ENCODE measurements around the gene SLC18A2. TPM values are rescaled to one million over a fixed set of nuclear protein-coding genes. Genes with fewer than 3 reads are reported as not detected.

Gene SLC18A2
- total and polyA plus RNA-seq, 9 donors, result 0.20 to 0.93 (median 0.34) TPM

DNA sequence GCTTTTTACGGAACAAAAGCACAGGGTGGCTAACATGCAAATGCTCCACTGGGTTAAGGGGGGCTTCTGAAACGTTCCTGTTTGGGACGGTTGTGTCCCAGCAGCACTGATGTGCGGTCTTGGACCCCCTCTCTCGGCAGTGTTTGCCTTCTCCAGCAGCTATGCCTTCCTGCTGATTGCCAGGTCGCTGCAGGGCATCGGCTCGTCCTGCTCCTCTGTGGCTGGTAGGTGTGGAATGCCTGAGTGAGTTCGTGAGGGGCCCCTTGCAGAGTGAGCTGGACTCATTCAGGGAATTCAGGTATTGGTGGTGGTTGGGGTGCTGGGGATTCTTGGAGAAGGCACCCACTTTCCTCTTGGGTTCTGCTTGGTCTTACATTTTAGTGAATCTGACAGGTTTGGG, 13.0 kb downstream of the SLC18A2 start:
- Histone ChIP-seq H3K36me3 (ENCODE audit: control insufficient read depth, insufficient read depth, low read length) (no peaks in the 10 kb centered on the region), H3K27me3 (ENCODE audit: control insufficient read depth, insufficient read depth, low read length) (peaks cover 13% of the 10 kb centered on the region), H3K27ac (ENCODE audit: low read length) (no peak overlapping the region), H3K4me1 (ENCODE audit: control insufficient read depth, insufficient read depth, low read length) (no peaks in the 10 kb centered on the region), H3K4me3 (ENCODE audit: low read length) (no peak overlapping the region), H3K9me3 (replicated peaks; ENCODE audit: control insufficient read depth, low read depth, low read length) (no peaks in the 10 kb centered on the region)
- 67% methylated on average over 8 of the region's 9 CpGs for WGBS (ENCODE audit: insufficient coverage)
- no peak for DNase-seq

DNA sequence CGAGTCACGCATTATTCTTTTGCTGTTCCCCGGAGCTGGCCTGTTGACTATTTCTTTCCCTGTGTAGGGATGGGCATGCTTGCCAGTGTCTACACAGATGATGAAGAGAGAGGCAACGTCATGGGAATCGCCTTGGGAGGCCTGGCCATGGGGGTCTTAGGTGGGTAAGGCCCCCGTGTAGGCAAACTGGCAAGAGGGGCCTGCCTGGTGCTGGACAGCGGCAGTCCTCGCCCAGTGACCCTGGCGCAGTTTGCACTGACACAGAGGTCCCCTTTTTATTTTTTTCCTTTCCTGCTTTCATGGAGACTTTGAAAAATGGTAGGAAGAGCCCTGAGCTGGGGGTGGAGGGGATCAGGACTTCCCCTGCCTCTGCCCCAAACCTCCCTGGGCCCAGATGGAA, 13.4 kb downstream of the SLC18A2 start:
- DNase-seq, result no peak
- H3K27me3 ChIP-seq (ENCODE audit: control insufficient read depth, insufficient read depth, low read length), result peaks cover 13% of the 10 kb centered on the region
- H3K9me3 ChIP-seq (replicated peaks; ENCODE audit: control insufficient read depth, low read depth, low read length), result no peaks in the 10 kb centered on the region
- no peak overlapping the region for H3K27ac ChIP-seq (ENCODE audit: low read length)
- no peaks in the 10 kb centered on the region for H3K36me3 ChIP-seq (ENCODE audit: control insufficient read depth, insufficient read depth, low read length)
- no peak overlapping the region for H3K4me3 ChIP-seq (ENCODE audit: low read length)
- WGBS (ENCODE audit: insufficient coverage), result 50% methylated on average over 7 of the region's 9 CpGs
- H3K4me1 ChIP-seq (ENCODE audit: control insufficient read depth, insufficient read depth, low read length), result no peaks in the 10 kb centered on the region

DNA sequence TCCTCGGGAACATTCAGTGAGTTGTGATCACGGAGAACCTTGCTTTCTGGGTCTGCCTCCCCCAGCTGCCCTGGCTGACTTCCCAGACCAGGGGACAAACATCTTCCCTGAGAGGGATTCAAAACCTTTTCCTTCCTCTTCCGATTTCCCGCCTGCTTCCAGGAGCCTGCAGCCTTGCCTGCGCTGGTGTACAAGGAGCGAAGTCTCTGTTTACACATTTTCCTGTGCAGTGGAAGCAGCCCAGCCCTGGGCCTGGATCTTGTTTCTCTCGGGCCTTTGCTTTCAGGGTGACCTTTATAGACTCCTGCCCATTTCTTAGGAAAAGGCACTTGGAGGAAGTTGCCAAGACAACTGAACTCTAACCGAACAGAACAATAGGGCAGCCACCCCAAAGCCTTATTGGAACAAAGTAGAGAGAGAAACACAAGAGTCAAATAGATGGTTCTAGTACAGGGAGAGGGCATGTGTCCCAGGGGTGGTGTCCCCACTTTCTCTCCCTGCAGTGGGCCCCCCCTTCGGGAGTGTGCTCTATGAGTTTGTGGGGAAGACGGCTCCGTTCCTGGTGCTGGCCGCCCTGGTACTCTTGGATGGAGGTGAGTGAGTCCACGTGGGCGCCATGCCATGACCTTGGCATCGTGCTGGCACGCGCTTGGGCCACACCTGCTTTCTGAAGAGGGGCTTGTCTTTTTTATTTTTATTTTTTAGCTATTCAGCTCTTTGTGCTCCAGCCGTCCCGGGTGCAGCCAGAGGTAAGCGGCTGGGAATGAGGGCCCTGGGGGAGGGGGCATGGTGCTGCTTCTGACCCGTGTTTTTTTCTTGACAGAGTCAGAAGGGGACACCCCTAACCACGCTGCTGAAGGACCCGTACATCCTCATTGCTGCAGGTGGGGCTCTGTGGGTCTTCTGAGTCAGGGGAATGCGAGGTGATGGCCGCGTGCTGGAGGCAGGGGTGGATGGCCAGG, 14.1 kb downstream of the SLC18A2 start:
- Histone ChIP-seq H3K27ac (ENCODE audit: low read length) (no peak overlapping the region), H3K9me3 (replicated peaks; ENCODE audit: control insufficient read depth, low read depth, low read length) (no peaks in the 10 kb centered on the region), H3K36me3 (ENCODE audit: control insufficient read depth, insufficient read depth, low read length) (no peaks in the 10 kb centered on the region), H3K27me3 (ENCODE audit: control insufficient read depth, insufficient read depth, low read length) (peaks cover 15% of the 10 kb centered on the region), H3K4me1 (ENCODE audit: control insufficient read depth, insufficient read depth, low read length) (no peaks in the 10 kb centered on the region), H3K4me3 (ENCODE audit: low read length) (no peak overlapping the region)
- DNase-seq, result no peak
- WGBS (ENCODE audit: insufficient coverage), result 66% methylated on average over 20 of the region's 26 CpGs

DNA sequence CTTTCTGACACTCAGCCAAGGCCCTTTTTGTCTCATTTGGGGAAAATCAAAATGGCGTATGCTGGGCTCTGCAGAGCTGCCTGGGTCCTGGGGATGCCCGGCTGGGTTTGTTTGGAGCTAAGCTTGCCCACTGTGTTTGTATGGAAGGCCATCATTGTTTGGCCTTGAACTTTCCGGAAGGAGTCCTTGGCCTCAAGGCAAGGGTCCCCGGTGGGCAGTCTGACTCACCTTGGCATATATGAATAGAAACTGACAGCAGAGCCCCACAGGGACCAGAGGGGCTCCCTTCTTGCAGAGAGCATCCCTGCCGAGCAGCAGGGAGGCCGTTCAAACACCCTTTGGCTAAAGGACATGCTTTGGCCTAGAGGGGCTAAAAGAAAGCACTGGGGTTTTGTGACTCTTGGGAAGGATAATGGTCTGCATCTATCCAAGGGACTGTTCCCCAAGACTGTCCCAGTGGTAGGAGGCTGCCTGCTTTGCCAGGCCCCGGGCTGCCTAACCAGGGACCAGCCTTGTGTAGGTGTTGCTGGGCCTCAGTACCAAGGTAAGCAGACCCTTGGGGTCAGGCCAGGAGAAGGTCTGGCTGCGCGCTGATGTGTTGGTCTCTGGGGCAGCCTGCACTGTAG, 15.0 kb downstream of the SLC18A2 start:
- 97% methylated on average over 8 of the region's 9 CpGs for WGBS (ENCODE audit: insufficient coverage)
- no peaks in the 10 kb centered on the region for H3K9me3 ChIP-seq (replicated peaks; ENCODE audit: control insufficient read depth, low read depth, low read length)
- H3K36me3 ChIP-seq (ENCODE audit: control insufficient read depth, insufficient read depth, low read length), result no peaks in the 10 kb centered on the region
- no peaks in the 10 kb centered on the region for H3K4me1 ChIP-seq (ENCODE audit: control insufficient read depth, insufficient read depth, low read length)
- H3K4me3 ChIP-seq (ENCODE audit: low read length), result no peak overlapping the region
- H3K27ac ChIP-seq (ENCODE audit: low read length), result no peak overlapping the region
- H3K27me3 ChIP-seq (ENCODE audit: control insufficient read depth, insufficient read depth, low read length), result peaks cover 10% of the 10 kb centered on the region
- DNase-seq, result no peak

DNA sequence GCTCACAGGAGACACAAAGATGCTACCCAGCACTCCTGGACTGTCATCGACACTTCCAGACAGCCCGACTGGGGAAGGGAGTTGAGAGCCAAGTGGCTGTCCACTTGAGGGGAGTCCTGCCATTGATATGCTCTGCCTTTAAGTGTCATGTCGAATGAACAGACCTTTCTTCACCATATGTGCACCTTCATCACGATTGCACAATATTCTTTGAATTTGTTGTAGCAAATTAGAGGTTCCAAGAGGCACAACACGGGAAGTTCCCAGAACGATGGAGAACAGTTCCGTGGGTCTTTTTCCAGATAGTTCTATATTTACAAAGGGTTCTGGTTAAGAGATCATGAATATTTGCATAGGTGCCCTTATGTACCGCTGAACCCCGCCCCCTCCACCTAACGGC, 16.0 kb downstream of the SLC18A2 start:
- H3K27me3 ChIP-seq (ENCODE audit: control insufficient read depth, insufficient read depth, low read length), result peaks cover 12% of the 10 kb centered on the region
- H3K4me3 ChIP-seq (ENCODE audit: low read length), result no peak overlapping the region
- WGBS (ENCODE audit: insufficient coverage), result 83% methylated on average over 4 of the region's 10 CpGs

DNA sequence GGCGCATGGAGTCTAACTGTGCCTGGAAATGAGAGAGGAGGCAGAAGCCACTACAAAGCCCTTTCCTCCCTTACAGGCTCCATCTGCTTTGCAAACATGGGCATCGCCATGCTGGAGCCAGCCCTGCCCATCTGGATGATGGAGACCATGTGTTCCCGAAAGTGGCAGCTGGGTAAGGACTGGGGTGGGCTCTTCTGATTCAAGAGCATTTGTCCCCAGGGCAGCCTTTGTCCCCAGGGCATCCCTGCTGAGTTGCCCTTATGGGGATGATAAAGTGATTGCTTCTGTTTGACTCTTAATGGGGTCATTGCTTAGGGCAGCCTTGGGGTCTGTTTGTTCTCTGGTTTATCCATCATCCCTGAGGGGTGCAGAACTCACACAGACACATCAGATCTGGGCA, 16.8 kb downstream of the SLC18A2 start:
- no peak overlapping the region for H3K27ac ChIP-seq (ENCODE audit: low read length)
- peaks cover 15% of the 10 kb centered on the region for H3K27me3 ChIP-seq (ENCODE audit: control insufficient read depth, insufficient read depth, low read length)
- H3K9me3 ChIP-seq (replicated peaks; ENCODE audit: control insufficient read depth, low read depth, low read length), result no peaks in the 10 kb centered on the region
- H3K36me3 ChIP-seq (ENCODE audit: control insufficient read depth, insufficient read depth, low read length), result no peaks in the 10 kb centered on the region
- no peak for DNase-seq
- no peak overlapping the region for H3K4me3 ChIP-seq (ENCODE audit: low read length)
- WGBS (ENCODE audit: insufficient coverage), result 83% methylated on average over 1 of the region's 3 CpGs
- no peaks in the 10 kb centered on the region for H3K4me1 ChIP-seq (ENCODE audit: control insufficient read depth, insufficient read depth, low read length)

More for the DNA sequence above, 16.0 kb downstream of the SLC18A2 start:
- no peak for DNase-seq
- Histone ChIP-seq H3K9me3 (replicated peaks; ENCODE audit: control insufficient read depth, low read depth, low read length) (no peaks in the 10 kb centered on the region), H3K27ac (ENCODE audit: low read length) (no peak overlapping the region), H3K36me3 (ENCODE audit: control insufficient read depth, insufficient read depth, low read length) (no peaks in the 10 kb centered on the region), H3K4me1 (ENCODE audit: control insufficient read depth, insufficient read depth, low read length) (no peaks in the 10 kb centered on the region)

DNA sequence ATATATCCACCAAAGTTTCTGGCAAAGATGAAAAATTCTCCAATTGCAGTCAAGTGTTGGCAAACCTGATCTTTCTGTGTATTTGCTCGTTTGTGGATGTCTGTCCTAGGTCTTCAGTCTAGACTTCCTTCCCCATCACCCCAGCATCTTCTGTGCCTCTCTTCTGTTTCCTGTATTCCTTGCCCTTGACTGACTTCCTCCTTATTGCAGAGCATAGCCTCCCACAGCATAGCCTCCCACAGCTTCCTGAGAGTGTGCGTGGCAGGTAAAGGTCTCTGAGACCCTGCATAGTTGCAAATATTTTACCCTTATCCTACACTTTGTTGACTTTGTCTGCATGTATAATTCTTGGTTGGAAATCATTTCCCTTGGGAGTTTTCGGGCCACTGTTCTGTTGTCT, 18.4 kb downstream of the SLC18A2 start:
- no peaks in the 10 kb centered on the region for H3K4me1 ChIP-seq (ENCODE audit: control insufficient read depth, insufficient read depth, low read length)
- H3K36me3 ChIP-seq (ENCODE audit: control insufficient read depth, insufficient read depth, low read length), result no peaks in the 10 kb centered on the region
- H3K27me3 ChIP-seq (ENCODE audit: control insufficient read depth, insufficient read depth, low read length), result peaks cover 15% of the 10 kb centered on the region

DNA sequence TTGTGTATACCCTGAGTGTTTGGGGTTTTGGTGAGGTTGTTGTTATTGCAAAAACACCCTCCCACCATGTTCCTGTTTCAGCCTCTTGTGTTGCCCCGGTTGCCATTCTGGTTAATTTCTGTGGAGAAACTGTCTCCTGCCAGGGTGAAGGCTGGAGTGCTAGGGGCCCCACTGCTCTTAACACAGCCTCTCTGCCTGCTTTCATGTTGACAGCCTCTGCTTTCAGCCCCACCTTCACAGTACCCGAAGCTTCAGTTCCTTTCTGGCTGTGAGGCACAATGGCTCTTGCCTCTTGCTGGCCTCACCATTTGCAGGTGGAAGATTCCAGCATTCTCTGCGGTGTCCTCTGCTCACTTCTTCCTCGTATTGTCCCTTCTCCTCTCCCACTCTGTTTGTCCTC, 19.2 kb downstream of the SLC18A2 start:
- Histone ChIP-seq H3K4me3 (ENCODE audit: low read length) (no peak overlapping the region), H3K4me1 (ENCODE audit: control insufficient read depth, insufficient read depth, low read length) (no peaks in the 10 kb centered on the region), H3K9me3 (replicated peaks; ENCODE audit: control insufficient read depth, low read depth, low read length) (no peaks in the 10 kb centered on the region), H3K27me3 (ENCODE audit: control insufficient read depth, insufficient read depth, low read length) (peaks cover 15% of the 10 kb centered on the region), H3K36me3 (ENCODE audit: control insufficient read depth, insufficient read depth, low read length) (no peaks in the 10 kb centered on the region), H3K27ac (ENCODE audit: low read length) (no peak overlapping the region)
- WGBS (ENCODE audit: insufficient coverage), result 46% methylated on average over 2 of the region's 4 CpGs
- DNase-seq, result no peak

More for the DNA sequence above, 18.4 kb downstream of the SLC18A2 start:
- 100% methylated on average over 1 of the region's 3 CpGs for WGBS (ENCODE audit: insufficient coverage)
- H3K9me3 ChIP-seq (replicated peaks; ENCODE audit: control insufficient read depth, low read depth, low read length), result no peaks in the 10 kb centered on the region
- no peak overlapping the region for H3K4me3 ChIP-seq (ENCODE audit: low read length)
- no peak overlapping the region for H3K27ac ChIP-seq (ENCODE audit: low read length)
- no peak for DNase-seq

DNA sequence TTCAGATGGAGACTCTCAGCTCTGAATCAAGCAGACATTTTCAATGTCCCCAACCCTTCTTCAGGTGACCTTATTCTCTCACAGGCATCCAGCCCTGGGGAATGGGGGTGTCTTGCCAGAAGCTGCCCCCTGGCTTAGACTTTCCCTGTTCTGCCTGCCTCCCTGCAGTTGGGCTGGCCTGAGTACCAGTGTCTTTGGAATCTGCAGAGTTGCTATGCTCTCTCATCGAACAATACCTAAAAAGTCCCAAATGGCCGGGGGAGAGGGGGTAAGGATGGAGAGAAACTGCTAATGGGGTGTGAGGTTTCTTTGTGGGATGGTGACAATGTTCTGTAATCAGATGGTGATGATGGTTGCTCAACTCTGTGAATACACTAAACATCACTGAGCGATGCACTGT, 20.6 kb downstream of the SLC18A2 start:
- H3K9me3 ChIP-seq (replicated peaks; ENCODE audit: control insufficient read depth, low read depth, low read length), result no peaks in the 10 kb centered on the region
- DNase-seq, result no peak
- no peak overlapping the region for H3K27ac ChIP-seq (ENCODE audit: low read length)
- peaks cover 15% of the 10 kb centered on the region for H3K27me3 ChIP-seq (ENCODE audit: control insufficient read depth, insufficient read depth, low read length)
- WGBS (ENCODE audit: insufficient coverage), result 92% methylated on average over 2 of the region's 3 CpGs
- H3K36me3 ChIP-seq (ENCODE audit: control insufficient read depth, insufficient read depth, low read length), result no peaks in the 10 kb centered on the region
- H3K4me3 ChIP-seq (ENCODE audit: low read length), result no peak overlapping the region
- H3K4me1 ChIP-seq (ENCODE audit: control insufficient read depth, insufficient read depth, low read length), result no peaks in the 10 kb centered on the region

DNA sequence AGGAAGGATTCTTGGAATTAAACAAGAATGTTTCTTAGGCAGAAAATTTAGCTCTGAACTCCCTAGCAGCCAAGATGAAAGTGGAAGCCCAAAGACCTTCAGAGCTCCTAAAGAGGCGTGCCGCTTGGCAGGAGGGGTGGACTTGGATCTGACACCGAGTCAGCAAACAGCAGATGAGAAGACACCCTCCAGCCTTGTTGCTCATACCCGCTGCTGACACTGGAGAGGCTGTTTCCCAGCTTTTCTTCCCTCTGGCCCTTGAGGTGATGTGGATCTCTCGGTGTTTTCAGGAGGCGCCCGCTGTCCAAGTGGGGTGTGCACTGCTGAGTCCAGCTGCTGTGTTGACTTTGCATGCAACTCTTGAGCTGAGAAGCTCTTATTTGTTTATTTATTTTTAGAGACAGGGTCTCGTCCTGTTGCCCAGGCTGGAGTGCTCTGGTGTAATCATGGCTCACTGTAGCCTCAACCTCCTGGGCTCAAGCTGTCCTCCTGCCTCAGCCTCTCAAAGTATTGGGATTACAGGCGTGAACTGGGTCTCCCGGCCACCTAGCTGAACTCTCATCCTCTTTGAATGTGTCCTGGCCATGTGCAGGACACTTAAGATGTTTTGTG, 21.5 kb downstream of the SLC18A2 start:
- H3K9me3 ChIP-seq (replicated peaks; ENCODE audit: control insufficient read depth, low read depth, low read length), result no peaks in the 10 kb centered on the region
- no peaks in the 10 kb centered on the region for H3K36me3 ChIP-seq (ENCODE audit: control insufficient read depth, insufficient read depth, low read length)
- peaks cover 15% of the 10 kb centered on the region for H3K27me3 ChIP-seq (ENCODE audit: control insufficient read depth, insufficient read depth, low read length)
- no peak for DNase-seq
- H3K4me3 ChIP-seq (ENCODE audit: low read length), result no peak overlapping the region
- no peaks in the 10 kb centered on the region for H3K4me1 ChIP-seq (ENCODE audit: control insufficient read depth, insufficient read depth, low read length)
- no peak overlapping the region for H3K27ac ChIP-seq (ENCODE audit: low read length)
- WGBS (ENCODE audit: insufficient coverage), result 78% methylated on average over 5 of the region's 10 CpGs
